Psoas muscle (tissue), 8 donors: ENCODE data around the gene RAB3C. TPM values are rescaled to one million over a fixed set of nuclear protein-coding genes. Genes with fewer than 3 reads are reported as not detected.
A peak's percentile ranks its signal among the peaks of the same experiment; 100 is the strongest.
"Not testable (repeated sequence)": the region's sequence is repeated elsewhere in the genome, so short reads cannot be mapped to it uniquely, and the experiment has no call there.

Experiments used
- ATAC-seq, 4 donors: fragments of 200-7000 bp; cut with Tn5 transposase; one replicate each; pipeline ENCODE4 v1.9.1; 2020; ENCODE audit warnings: moderate library complexity in 3 of 4, mild to moderate bottlenecking in 2 of 4
- DNase-seq, 2 donors: peaks; one replicate each; pipeline ENCODE4 v3.0.0-alpha.2; 2020
- H3K27ac ChIP-seq: fragments of 200-600 bp; one replicate; pipeline ENCODE4 v1.8.0; 2022
- H3K27me3 ChIP-seq, 3 donors: fragments of 200-600 bp in 1 of 3; one replicate each; pipeline versions ENCODE4 v1.6.1 to v1.8.0; 2013 to 2022; ENCODE audit warnings: low read length in 2 of 3, mild to moderate bottlenecking in 2 of 3, moderate library complexity in 1 of 3; ENCODE audit not compliant: insufficient read depth in 3 of 3
- H3K36me3 ChIP-seq, 2 donors: fragments of 200-600 bp in 1 of 2; one replicate each; pipeline versions ENCODE4 v1.6.1 to v1.8.0; 2013 to 2022; ENCODE audit warnings: low read depth in 1 of 2, mild to moderate bottlenecking in 1 of 2, moderate library complexity in 1 of 2; ENCODE audit not compliant: insufficient read depth in 1 of 2
- H3K4me1 ChIP-seq: fragments of 200-600 bp; one replicate; pipeline ENCODE4 v1.8.0; 2022
- H3K4me3 ChIP-seq: fragments of 200-600 bp; one replicate; pipeline ENCODE4 v1.8.0; 2022; ENCODE audit warnings: mild to moderate bottlenecking
- H3K9me3 ChIP-seq: fragments of 200-600 bp; one replicate; pipeline ENCODE4 v1.8.0; 2022
- CTCF ChIP-seq: fragments of 200-600 bp; IDR thresholded peaks from one replicate; pipeline ENCODE4 v1.8.0; 2022; ENCODE audit warnings: antibody characterized with exemption
- WGBS, 3 donors: extraction: QIAGEN DNeasy Blood & Tissue Kit; methylation state at CpG; one replicate each; pipeline versions ENCODE4 v1.1.6 to v1.1.7; 2013; 5-methylcytosine and 5-hydroxymethylcytosine counted together
- intact Hi-C, 2 donors: fragments of 100-400 bp; cut with DNase I; formaldehyde crosslinking; loops; one replicate each; pipeline versions ENCODE4 v1.11.0 to v1.14.2; 2022
- polyA plus RNA-seq, 3 donors: library from polyadenylated mRNA; stranded (reverse); fragments of 200-250 nt; gene quantifications; one replicate each; pipeline ENCODE4 v1.2.3, GENCODE V29; 2013
- total RNA-seq, 4 donors: library from RNA; stranded (reverse); fragmentation: NEBNext Ultra II Directional in 2 of 4; extraction: Animal tissue kit (Norgen Biotek cat#: 25700) in 2 of 4; gene quantifications; one replicate each; pipeline versions ENCODE4 v1.2.1 to v1.2.4, GENCODE V29; 2021 to 2023
- donor health status: healthy with polysubstance abuse.
- donor health status: DM: no; HTN: no; CAD: no; lungs with moderate emphysema.
- donor health status: Bipolar disorder and iron deficiency.
- donor health status: healthy.
- donor health status: DM: yes; HTN: yes; CAD: no.
- donor health status: DM: no; HTN: no; CAD: no.
- donor health status: DM: no; HTN: no; CAD: no.
- donor health status: DM: yes; HTN: yes; CAD: no.

The RAB3C gene
- total and polyA plus RNA-seq, 7 donors, result 0.16 to 2.2 (median 0.62) TPM

DNA sequence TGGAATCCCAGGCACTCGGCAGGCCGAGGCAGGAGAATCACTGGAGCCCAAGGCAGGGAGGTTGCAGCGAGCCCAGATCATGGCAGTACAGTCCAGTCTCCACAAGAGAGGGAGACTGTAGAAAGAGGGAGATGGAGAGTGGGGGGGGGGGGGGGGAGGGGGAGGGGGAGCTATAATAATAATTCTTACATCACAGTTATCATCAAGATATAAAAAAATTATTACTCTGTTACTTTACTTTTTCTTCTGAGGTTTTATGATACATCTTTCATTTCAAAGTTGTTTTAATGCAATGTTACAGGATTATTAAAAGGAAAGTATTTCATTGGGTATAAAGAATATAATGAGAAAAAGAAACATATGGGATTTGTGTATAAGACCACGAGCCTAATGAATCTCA, 17.8 kb upstream of the RAB3C start:
- 86 to 91% (median 91%) methylated on average over 4 of the region's 4 CpGs for WGBS, 3 donors
- no peak for TF ChIP-seq CTCF

GRCh38 chr5:58571501-58571900, 11.4 kb upstream of the RAB3C start:
- Histone ChIP-seq H3K9me3 (no peaks in the 10 kb centered on the region), H3K36me3 (no peaks in the 10 kb centered on the region), H3K4me1 (no peaks in the 10 kb centered on the region), H3K27ac (no peak overlapping the region), H3K4me3 (no peak overlapping the region), H3K27me3 (no peaks in the 10 kb centered on the region)
- 76 to 81% (median 79%) methylated on average over 2 of the region's 2 CpGs for WGBS, 3 donors
- intact Hi-C loops, result no loop called here
- DNase-seq (peak in 1 of 2 donors; percentile 8), ATAC-seq (no peak)
- no peak for TF ChIP-seq CTCF

More for the DNA sequence above, 17.8 kb upstream of the RAB3C start:
- H3K4me1 ChIP-seq, result no peaks in the 10 kb centered on the region
- H3K36me3 ChIP-seq, result no peaks in the 10 kb centered on the region
- DNase-seq (no peak), ATAC-seq (no peak)
- intact Hi-C loops, result no loop called here
- H3K4me3 ChIP-seq, result no peak overlapping the region
- H3K27ac ChIP-seq, result no peak overlapping the region
- no peaks in the 10 kb centered on the region for H3K27me3 ChIP-seq
- no peaks in the 10 kb centered on the region for H3K9me3 ChIP-seq

GRCh38 chr5:58572973-58573372, 9.9 kb upstream of the RAB3C start:
- ATAC-seq, intact Hi-C loops, H3K27ac ChIP-seq, H3K36me3 ChIP-seq, H3K27me3 ChIP-seq, H3K4me3 ChIP-seq, H3K9me3 ChIP-seq, H3K4me1 ChIP-seq: not testable (repeated sequence)
- peak in 1 of 2 donors; percentile 23 for DNase-seq
- WGBS, 3 donors, result 80 to 87% (median 83%) methylated on average over 5 of the region's 5 CpGs

GRCh38 chr5:58579781-58580180, 3.1 kb upstream of the RAB3C start:
- 61 to 64% (median 64%) methylated on average over 4 of the region's 4 CpGs for WGBS, 3 donors
- ATAC-seq, result no peak
- intact Hi-C loops, result no loop called here
- Histone ChIP-seq H3K4me3 (no peak overlapping the region), H3K36me3 (no peaks in the 10 kb centered on the region), H3K27ac (no peak overlapping the region), H3K4me1 (no peaks in the 10 kb centered on the region), H3K27me3 (peaks cover 5 to 48% (median 5%) of the 10 kb centered on the region in 3 donors), H3K9me3 (no peaks in the 10 kb centered on the region)
- no peak for DNase-seq
- TF ChIP-seq CTCF, result no peak

- Histone ChIP-seq H3K9me3 (no peaks in the 10 kb centered on the region), H3K27ac (no peak overlapping the region), H3K4me1 (no peaks in the 10 kb centered on the region), H3K4me3 (peak overlapping the region; percentile 69), H3K36me3 (no peaks in the 10 kb centered on the region), H3K27me3 (peaks cover 5 to 57% (median 5%) of the 10 kb centered on the region in 3 donors)
- no peak for TF ChIP-seq CTCF
- DNase-seq (no peak), ATAC-seq (peak in 1 of 4 donors; percentile 44)
- WGBS, 3 donors, result 1 to 2% (median 1%) methylated on average over 38 of the region's 38 CpGs
- intact Hi-C loops, result no loop called here
Measured at GRCh38 chr5:58582019-58582802, 664 bp upstream of the RAB3C start.
